HG03575 (cell line): ENCODE measurements around the gene MLPH.

ENCODE experiments used
- ATAC-seq: cut with Tn5 transposase; IDR thresholded peaks from one replicate; pipeline ENCODE4 v1.9.1; 2021; ENCODE audit not compliant: unreplicated experiment, insufficient number of reproducible peaks, low FRiP score; ENCODE audit errors: extremely low read depth

MLPH gene, protein sequence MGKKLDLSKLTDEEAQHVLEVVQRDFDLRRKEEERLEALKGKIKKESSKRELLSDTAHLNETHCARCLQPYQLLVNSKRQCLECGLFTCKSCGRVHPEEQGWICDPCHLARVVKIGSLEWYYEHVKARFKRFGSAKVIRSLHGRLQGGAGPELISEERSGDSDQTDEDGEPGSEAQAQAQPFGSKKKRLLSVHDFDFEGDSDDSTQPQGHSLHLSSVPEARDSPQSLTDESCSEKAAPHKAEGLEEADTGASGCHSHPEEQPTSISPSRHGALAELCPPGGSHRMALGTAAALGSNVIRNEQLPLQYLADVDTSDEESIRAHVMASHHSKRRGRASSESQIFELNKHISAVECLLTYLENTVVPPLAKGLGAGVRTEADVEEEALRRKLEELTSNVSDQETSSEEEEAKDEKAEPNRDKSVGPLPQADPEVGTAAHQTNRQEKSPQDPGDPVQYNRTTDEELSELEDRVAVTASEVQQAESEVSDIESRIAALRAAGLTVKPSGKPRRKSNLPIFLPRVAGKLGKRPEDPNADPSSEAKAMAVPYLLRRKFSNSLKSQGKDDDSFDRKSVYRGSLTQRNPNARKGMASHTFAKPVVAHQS

DNA sequence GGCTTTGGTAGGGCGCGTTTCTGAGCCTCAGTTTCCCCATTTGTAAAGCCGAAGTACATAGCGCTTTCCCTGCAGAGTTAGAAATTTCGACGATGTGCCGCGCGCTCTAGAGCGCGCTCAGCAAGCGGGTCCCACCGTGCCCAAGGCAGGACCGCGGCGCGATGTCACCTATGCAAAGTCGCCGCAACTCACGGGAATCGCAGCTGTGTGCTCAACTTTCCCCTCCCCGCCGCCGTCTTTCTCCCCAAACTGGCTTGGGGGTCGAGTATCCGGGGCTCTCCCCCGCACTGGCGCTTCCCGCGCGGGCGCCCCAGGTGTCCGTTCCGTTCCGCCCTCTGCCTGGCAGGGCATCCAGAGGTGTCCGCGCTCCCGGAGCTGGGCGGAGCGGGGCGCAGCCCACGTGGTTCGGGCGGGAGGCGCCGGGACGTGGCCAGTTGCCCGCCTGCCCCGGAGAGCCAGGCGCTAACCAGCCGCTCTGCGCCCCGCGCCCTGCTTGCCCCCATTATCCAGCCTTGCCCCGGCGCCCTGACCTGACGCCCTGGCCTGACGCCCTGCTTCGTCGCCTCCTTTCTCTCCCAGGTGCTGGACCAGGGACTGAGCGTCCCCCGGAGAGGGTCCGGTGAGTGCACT lies at the start of gene MLPH:
MLPH (plus strand) TSS at position 433 of the 630 bp plus-strand sequence. CDS start 6,176 bp downstream, outside the sequence.
- no peak for ATAC-seq

DNA sequence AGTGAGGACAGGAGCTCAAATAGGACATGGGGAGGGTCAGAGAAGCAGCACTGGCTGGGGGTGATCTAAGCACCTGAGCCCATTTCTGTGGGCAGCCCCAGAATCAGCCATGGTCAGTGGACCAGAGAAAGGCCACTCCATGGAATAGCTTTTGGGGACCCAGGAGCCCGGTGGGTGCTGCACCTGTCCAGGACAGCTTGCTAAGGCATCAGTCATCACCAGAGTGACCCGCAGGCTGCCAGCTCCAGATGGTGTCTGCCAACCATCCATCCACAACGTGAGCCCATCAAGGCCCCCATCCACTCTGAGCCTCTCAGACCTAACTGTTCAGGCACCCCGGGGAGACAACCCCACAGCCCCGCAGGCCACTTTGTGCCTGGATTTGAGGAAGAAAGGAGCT lies 49.5 kb upstream of the MLPH start:
- ATAC-seq: no peak

DNA sequence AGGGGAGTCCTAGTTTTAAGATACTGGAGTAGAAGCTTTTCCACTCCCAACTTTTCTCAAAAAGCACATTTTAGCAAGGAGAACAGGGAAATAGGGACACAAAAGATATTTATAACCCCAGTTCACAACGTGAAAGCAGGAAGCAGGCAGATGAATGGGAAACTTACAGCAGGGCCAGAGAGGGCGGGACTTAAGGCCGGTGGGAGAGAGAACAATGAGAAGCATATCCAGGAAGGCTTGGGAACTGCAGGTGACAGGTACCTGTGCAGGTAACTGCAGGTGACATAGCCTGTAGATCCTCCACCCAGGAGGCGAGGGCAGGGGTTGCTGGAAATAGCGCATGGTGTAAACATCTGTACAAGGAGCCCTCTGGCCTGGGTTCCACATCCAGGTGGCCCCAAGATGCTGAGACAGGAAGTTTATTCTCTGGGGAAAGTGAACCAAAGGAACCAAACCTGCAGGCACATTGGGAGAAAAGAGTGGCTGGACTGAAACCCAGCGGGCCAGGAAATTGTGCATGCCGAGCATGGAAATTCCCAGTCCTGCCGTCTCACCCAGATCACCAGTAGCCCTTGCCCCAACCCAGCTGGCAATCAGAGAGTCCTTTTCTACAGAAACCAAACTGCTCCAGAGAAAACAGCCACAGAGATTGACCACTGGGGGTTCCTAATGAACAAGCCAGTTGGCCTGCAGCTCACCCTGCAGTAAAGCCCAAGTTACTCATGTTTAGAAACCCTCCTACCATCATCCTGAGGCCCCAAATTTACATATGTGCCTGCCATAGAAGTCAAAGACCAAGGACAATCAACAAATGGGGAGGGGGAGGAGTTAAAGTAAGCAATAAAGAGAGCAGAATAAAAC lies 48.7 kb upstream of the MLPH start:
- ATAC-seq: no peak

DNA sequence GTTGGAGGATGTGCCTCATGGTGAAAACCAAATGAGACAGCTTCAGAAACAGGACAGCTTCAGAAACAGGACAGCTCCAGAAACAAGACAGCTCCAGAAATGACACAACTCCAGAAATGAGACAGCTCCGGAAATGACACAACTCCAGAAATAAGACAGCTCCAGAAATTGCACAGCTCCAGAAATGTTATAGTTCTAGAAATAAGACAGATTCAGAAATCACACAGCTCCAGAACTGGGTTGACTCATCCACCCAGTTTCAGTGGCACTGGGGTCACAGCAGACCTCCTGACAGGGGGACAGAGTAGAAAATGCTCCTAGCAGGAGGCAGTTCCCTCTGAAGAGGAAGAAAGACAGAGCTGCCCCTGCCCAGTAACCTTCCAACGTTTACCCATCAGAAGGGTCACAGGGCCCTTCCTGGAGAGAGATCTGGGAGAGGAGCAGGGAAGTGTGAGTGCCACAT lies 46.2 kb upstream of the MLPH start:
- no peak for ATAC-seq

DNA sequence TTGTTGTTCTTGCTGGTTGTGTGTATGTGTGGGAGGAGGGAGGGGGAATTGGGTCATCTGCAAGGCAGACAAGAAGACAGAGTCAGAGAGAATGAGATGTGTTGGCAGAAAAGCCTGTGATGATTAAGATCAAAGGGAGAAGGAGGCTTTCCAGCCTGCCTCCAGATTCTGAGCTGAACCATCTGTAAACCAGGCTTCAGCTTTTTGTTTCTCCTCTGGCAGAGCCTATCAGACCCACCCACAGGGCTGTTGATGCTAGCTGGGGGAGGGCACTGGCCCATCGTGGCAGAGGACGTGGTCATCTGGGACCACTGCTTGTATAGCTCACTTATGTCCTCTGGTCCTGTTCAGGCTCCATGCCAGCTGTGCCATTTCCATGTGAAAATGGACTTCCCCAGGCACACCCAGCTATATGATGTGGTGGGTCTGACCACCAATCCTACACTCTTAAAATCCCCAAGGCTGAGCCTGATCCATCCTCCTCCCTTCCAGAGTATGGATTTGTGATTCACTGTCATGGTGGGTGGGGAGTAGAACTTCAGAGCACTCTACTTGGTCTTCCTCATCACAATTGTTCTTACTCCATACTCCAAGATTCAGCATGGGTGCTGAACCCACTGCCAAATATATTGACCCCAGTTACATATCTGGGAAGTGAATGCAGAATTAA lies 45.3 kb upstream of the MLPH start:
- ATAC-seq: no peak

DNA sequence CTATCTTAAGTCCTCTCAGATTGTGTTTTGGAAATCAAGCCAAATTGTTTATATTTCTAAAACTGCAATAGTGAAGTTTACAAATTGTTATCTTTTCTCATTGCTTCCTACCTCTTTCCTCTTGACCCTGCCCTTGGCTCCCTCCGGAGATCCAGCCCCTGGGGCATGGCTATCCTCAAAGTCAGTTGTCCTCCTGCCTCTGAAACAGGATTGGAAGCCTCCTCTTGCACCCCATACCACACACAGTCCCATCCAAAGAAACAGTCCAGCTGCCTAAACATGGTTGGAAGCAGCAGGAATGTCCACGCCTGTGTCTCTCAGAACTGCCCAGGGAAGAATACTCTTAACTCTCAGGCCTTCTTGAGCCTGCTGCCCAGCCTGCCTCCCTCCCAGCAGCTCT lies 43.0 kb upstream of the MLPH start:
- no peak for ATAC-seq

DNA sequence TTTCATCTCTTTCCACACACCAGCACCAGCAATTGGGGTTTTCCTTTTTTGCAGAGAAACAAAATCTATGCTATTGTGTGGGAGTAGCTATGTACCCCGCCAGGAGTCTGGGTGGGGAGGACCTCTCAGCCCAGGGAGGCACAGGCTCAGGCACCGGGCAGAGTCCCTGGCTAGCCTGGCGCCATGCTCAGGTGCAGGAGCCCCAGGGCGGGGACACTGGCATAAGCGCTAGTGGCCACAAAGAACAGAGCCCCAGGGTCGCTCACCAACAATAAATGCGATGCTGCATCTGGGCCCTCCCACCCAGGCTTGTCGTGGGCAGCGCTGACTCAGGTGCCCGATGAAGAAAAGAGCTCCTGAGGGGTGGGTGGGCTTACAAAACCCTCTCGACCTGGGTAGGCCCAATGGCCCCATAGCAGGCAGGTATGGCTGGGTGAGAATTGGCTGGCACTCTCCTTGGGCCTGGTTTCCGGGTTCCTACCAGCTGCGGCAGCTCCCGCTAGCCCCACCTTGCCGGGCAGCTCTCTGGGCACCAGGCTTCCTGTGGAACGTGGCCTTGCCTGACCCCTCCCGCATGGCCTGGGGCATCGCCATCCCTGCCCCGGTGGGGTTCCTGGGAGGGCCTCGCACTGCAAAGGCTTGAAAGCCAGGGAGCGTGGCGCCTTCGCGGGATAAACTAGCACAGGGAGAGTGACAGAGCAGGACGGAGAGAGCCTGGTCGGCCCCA lies 41.3 kb upstream of the MLPH start:
- ATAC-seq: no peak

DNA sequence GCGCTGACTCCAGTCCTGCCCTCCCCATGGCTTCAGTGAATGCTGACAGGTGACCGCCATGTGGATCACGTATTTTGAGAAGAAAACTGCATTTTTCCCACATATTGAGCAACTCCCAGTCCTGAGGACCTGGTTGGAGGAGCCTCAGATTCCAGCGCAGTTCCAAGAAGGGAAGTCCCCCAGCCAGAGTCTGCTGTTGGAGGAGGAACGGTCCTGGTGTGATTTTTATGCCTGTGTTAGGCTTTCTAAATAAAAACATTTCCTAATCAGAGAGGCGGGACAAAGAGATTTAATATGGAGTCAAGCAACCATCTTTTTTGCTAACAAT lies 40.7 kb upstream of the MLPH start:
- ATAC-seq: no peak

DNA sequence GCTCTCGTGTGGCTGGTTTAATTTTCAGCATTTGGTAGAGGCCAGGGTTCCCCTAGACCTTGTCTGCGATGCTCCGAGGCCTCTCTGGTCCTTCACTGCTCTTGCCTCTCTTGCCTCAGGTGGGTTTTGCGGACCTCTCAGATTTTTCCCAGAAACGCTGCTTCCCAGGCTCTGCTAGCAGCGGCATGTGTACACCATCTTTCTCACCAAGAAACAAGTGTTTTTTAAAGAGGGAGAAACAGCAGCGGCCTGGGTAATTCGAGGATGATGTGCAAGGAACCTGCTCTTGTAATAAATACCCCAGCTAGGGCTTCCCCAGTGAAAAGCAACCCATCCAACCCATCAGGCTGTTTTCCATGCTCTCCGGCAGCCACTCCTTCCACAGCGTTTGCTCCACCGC lies 39.6 kb upstream of the MLPH start:
- ATAC-seq: no peak

DNA sequence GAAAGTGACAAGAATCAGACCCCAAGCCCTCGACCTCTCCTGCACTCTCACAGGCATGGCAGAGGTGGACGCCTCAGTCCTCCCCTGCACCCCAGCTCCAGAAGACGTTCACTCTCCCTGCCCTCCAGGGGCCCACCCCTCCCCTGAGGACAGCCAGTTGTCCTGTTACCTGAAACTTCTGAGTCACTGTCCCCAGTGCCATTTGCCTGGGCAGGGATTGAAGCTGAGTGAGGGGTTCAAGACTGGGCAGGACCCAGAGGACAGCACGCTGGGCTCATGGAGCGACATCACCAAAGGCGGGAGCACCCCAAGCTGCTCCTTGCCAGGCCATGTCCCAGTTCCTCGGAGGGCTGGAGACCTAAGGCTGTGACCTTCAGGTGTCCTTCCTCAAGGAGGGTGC lies 38.9 kb upstream of the MLPH start:
- ATAC-seq: no peak

DNA sequence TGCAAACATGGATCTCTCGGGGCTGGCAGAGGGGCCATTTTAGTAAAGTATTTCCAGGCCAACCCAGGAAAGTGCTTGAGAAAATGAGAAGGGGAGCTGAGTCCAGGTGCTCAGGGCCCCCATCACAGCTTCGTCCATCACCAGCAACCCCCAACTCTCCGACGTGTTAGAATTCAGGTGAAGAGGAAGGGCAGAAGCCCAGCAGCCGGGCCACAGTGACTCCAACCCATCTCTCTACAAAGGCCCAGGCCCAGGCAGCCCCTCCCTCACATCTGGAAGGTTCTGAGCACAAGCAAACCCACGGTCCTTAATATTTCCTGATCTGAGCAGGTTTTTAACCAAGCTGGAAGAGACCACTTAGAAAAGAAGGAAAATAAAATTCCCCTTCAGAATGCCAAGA lies 38.4 kb upstream of the MLPH start:
- ATAC-seq: no peak

DNA sequence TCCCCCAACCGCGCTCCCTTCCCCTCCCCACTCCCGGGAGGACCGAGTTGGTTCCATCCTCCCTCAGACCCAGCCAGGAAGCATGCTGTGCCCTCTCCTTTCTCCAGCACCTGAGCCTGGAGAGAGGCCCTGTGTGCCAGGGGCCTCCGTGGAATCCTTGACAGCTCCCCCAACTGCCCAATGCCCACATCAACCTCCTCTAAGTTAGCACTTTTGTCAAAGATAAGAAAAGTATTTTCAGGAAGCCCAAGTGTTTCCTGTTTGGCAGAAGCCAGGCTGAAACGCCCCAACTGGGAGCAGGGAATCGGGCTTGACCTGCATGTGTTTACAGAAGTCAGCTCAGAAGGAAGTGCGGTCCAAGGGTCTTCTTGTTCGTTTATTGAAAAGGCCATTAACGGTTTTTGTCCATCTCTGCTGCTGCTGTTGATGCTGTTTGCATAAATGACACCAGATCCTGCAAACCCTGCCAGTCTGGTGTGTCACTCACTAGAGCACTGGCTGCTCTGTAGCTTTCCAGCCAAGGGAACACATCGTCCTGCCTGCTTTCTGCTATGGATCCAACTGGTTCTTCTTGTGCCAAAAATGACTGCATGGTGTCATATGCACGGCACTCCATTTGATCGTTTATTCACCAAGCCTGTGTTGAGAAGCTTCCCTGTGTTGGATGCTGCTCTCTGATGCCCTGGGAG lies 37.7 kb upstream of the MLPH start:
- no peak for ATAC-seq

DNA sequence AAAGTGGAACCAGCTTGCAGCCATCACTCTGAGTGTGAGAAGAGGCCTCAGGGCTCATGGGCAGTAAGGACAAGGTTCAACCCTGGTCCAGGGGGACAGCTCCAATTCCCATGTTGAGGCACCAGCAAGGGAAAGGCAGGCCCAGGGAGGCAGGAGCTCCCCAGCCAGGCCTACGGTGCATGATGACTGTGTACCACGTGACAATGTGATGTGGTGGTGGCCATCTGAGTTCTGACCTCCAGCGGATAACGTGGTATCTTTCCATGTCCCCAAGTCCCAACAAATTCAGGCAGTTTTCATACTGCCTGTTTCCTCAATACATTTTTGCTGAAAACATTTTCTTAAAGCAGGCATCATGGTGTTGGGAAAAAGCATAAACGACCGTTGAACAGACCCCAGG lies 36.9 kb upstream of the MLPH start:
- no peak for ATAC-seq

DNA sequence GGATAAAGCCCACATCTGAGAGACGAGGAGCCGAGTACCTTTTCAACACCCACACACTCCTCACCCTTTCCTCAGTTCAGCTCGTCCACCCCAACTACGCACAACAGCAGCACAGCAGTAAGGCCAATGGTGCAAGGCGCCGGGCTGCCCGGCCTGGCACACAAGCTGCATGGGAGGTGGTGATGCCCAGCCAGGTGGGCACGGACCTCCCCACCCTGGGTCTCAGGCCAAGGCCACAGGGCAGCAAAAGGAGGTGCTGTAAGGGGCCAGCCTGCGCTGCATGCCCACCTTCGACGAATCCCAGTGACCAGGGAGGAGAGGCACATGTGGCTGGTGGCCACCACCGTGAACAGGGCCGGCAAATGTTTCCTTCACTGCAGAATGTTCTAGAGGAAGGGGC lies 36.5 kb upstream of the MLPH start:
- no peak for ATAC-seq

DNA sequence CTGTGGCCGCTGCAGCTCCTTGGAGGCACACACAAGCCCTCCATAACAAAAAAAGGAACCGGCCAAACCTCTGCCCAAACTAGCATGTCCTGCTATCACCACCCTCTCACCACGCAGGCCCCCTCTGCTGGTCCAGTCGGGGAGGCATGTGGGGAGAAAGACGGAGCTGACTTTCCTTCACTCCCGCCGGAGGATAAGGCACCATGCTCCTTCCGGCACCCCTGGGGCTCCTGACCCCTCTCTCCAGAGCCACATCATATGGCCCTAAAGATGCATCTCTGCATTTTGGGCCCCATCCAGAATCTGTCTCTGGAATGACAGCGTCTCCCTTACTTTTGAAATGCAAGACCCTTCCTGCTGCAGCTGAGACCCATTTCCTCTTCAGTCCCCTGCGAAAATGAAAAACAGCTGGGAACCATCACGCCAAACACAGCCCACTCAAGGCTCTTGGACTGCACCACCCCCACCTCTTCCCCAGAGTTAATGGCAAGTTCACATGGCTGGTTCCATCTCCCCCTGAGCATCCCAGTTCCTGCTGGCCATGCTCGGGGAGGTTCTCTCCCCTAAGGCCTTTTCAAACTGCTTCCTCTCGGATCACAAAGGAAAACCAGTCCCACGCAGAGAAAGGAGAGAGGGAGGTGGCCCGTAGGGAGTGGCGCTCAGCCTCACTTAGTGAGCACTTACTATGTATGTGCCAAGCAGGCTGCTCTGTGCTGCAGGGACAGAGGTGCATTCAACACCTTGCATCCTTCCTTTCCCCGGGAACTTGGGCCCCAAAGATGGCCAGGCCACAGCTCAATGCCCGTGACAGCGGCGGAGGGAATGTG lies 35.2 kb upstream of the MLPH start:
- ATAC-seq: no peak

DNA sequence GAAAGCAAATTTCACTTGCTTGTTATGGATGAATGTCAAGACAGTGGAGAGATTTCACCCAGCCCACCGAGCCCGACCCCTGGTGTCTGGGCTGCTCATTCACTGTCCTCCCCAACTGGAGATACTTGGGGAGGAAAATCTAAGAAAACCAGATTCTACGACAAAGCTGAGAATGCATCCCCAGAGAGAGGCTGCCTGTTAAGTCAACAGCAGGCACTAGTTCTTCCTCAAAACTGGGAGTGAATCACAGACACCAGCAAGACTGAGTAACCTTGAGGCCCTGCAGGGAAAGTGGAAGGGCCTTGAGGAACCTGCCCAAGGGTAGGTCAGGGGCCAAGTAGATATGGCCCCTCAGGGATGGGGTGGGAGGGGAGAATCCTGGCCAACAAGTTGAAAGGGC lies 34.2 kb upstream of the MLPH start:
- no peak for ATAC-seq

DNA sequence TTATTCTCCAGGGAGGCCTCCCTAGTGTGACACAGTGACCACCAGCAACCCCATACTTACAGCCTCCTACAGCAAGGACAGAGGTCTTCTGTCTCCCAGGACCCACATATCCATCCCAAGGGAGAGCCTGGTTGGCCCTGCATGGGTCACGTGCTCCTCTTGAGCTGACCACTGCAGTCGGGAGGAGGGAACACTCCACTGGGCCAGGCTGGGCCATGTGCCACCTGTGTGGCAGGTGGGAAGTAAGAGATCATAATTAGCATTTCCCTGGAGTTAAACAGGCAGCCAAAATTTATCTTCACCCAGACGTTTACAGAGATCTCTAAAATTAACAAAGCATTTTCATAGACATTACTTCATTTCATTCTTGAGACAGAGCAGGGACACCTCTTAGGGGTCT lies 33.4 kb upstream of the MLPH start:
- no peak for ATAC-seq
